Brain microvascular endothelial cell (primary cell): ENCODE data around the gene SYT7.

Experiments
- DNase-seq: peaks from one replicate; pipeline ENCODE4 v3.0.0-alpha.2; 2020
- H3K27ac ChIP-seq: fragments of 250-450 bp; sonication (Bioruptor Pico); 2 replicates; pipeline ENCODE4 v1.5.1; 2020; ENCODE audit warnings: mild to moderate bottlenecking, moderate library complexity
- H3K27me3 ChIP-seq: fragments of 250-450 bp; sonication (Bioruptor Pico); replicated peaks from 2 replicates; pipeline ENCODE4 v1.5.1; 2020; ENCODE audit warnings: mild to moderate bottlenecking
- H3K36me3 ChIP-seq: fragments of 250-450 bp; sonication (Bioruptor Pico); replicated peaks from 2 replicates; pipeline ENCODE4 v1.5.1; 2020; ENCODE audit warnings: mild to moderate bottlenecking
- H3K4me3 ChIP-seq: 2 replicates; pipeline ENCODE4 v1.5.1; 2011; ENCODE audit warnings: low read depth, mild to moderate bottlenecking, control low read depth, low read length, moderate library complexity
- CTCF ChIP-seq: IDR thresholded peaks from 2 replicates; pipeline ENCODE4 v1.5.1; 2011; ENCODE audit warnings: low read depth, mild to moderate bottlenecking, moderate library complexity, low read length, control low read depth, inconsistent platforms; ENCODE audit errors: missing control alignments
- in situ Hi-C: cut with HindIII; loops from 2 replicates; pipeline ENCODE4 v1.10.0; 2017; ENCODE audit warnings: low sequenced_read_pairs, low pct_ligation_motif_present

The SYT7 gene

GRCh38 chr11:61554172-61554988, 26.5 kb downstream of the SYT7 start:
- H3K4me3 ChIP-seq = no peak overlapping the region
- in situ Hi-C loops = no loop called here
- H3K27me3 ChIP-seq = peaks cover 49% of the 10 kb centered on the region
- no peak for TF ChIP-seq CTCF
- H3K36me3 ChIP-seq = no peaks in the 10 kb centered on the region
- no peak overlapping the region for H3K27ac ChIP-seq
- DNase-seq = no peak

- no peak overlapping the region for H3K27ac ChIP-seq
- peaks cover 47% of the 10 kb centered on the region for H3K27me3 ChIP-seq
- no peak overlapping the region for H3K4me3 ChIP-seq
- TF ChIP-seq CTCF = no peak
- no peak for DNase-seq
- H3K36me3 ChIP-seq = no peaks in the 10 kb centered on the region
- in situ Hi-C loops = no loop called here
Observed at GRCh38 chr11:61553373-61554171, 27.3 kb downstream of the SYT7 start.

GRCh38 chr11:61552108-61552635, 28.7 kb downstream of the SYT7 start:
- Histone ChIP-seq H3K27ac (no peak overlapping the region), H3K36me3 (no peaks in the 10 kb centered on the region), H3K4me3 (no peak overlapping the region), H3K27me3 (peaks cover 47% of the 10 kb centered on the region)
- no peak for TF ChIP-seq CTCF
- no peak for DNase-seq
- in situ Hi-C loops = no loop called here

GRCh38 chr11:61551634-61552033, 29.2 kb downstream of the SYT7 start:
- in situ Hi-C loops = no loop called here
- Histone ChIP-seq H3K4me3 (no peak overlapping the region), H3K27me3 (peaks cover 42% of the 10 kb centered on the region)

GRCh38 chr11:61550665-61551227, 30.1 kb downstream of the SYT7 start:
- Histone ChIP-seq H3K4me3 (no peak overlapping the region), H3K27ac (no peak overlapping the region), H3K36me3 (no peaks in the 10 kb centered on the region), H3K27me3 (peaks cover 33% of the 10 kb centered on the region)
- in situ Hi-C loops = no loop called here
- DNase-seq = no peak
- TF ChIP-seq CTCF = no peak

More at GRCh38 chr11:61551634-61552033, 29.2 kb downstream of the SYT7 start:
- H3K36me3 ChIP-seq = no peaks in the 10 kb centered on the region
- no peak for DNase-seq
- H3K27ac ChIP-seq = no peak overlapping the region
- TF ChIP-seq CTCF = no peak
